ENCODE results near the gene MCEMP1.

The MCEMP1 gene

DNA sequence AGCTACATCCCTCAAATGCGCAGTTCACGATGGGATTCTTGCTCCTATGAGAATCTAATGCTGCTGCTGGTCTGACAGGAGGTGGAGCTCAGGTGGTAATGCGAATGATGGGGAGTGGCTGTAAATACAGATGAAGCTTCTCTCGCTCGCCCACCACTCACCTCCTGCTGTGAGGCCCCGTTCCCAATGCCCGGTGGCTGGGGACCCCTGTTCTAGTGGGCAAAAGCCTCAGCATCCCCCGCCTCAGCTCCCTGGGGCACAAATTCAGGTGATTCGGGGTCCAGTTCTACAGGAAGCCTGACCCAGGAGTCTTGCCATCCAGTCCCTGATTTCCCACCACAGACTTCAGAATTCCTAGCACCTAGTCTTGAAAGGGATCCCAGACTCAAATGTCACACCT, 4.4 kb upstream of the MCEMP1 start:
- DNase-seq = no peak

DNA sequence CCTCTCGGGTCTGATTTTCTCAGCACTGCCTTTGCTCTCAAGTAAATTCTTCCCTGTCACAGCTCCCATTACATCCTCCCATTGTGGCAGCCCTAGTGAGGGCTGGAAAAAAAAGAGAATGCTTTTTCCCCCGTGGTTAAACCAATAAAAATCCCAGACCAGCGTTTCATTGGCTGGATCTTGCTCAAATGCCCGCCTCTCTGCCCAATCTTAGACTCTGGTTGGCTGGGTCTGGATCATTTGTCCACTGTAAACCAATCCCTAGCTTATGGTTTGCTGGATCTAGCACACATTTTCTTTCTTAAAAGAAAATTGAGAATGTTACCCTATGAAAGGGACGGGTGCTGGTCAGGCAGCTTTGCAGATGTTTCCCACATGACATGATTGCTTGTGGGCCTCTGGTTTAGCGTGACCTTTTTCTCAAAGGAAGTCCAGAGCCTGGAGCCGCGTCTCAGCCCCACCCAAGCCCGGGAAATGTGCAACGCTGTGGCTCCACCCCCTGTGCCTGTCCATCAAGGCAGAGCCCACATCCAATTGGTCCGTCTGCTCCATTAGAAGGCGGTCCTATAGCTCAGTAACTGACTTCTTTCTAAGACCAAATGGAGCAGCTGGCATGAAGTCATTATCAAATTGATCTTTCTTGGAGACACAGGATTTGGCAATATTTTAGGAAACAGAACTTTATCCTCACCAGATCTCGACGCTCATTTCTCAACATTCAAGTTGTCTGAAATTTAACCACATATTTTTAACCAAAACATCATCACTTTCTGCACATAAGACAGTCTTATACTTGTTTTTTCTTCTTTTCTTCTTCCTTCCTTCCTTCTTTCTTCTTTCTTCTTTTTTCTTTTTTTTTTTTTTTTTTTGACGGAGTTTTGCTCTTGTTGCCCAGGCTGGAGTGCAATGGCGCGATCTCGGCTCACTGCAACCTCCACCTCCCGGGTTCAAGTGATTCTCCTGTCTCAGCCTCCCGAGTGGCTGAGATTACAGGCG, 2.6 kb upstream of the MCEMP1 start:
- DNase-seq = peak; percentile 26

DNA sequence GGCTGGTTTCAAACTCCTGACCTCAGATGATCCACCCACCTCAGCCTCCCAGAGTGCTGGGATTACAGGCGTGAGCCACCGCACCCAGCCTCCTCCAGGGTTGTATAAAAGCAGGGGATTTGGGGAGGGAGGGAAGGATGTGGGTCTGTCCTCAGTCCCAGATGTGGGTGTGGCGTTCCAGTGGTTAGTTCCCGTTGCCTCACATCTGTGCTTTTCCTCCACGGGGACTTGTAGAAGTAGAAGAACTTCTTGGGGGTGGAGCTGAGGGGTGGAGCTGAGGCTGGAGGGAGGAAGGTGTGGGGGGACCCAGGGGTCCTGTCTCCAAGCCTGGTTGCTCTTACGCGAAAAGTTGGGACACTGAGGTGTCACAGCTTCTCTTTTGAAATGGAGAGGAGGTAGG, 514 bp upstream of the MCEMP1 start:
- DNase-seq = no peak

DNA sequence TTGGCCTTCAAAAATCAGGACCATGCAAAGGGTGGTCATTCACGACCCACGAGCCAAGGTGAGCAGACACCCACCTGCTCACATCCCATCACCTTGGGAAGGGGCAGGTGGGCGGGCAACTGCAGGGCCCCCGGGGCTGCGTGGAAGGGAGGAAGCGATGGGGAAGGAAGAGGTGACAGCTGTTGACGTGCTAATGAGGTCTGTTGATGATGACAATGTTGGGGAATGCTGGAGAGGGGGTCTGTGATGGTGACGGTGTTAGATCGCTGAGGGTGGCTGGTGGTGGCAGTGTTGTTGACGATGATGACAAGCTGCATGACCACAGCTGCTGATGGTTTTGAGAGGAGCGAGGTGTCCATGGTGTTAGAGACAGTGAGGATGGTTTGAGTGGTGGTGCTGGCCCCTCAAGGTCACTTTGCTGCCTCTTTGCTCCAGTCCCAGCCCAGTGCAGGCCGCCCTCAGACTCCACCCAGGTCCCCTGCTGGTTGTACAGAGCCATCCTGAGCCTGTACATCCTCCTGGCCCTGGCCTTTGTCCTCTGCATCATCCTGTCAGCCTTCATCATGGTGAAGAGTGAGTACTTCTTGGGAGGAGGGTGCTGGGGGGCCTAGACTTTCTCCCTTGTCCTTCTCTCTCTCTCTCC, 900 bp downstream of the MCEMP1 start:
- DNase-seq = no peak

DNA sequence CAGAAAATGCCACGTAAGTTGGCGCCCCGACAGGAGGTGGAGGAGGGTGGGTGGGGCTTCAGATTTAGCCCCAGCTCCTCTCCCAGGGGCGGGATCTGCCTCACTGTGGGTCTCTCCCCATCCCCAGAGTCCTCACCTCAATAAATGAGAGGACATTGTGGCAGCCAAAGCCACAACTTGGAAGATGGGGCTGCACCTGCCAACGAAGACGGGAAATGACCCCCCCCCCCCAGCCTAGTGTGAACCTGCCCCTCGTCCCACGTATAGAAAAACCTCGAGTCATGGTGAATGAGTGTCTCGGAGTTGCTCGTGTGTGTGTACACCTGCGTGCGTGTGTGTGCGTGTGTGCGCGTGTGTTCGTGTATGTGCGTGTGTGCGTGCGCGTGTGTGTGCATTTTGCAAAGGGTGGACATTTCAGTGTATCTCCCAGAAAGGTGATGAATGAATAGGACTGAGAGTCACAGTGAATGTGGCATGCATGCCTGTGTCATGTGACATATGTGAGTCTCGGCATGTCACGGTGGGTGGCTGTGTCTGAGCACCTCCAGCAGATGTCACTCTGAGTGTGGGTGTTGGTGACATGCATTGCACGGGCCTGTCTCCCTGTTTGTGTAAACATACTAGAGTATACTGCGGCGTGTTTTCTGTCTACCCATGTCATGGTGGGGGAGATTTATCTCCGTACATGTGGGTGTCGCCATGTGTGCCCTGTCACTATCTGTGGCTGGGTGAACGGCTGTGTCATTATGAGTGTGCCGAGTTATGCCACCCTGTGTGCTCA, 2.3 kb downstream of the MCEMP1 start:
- DNase-seq = no peak

DNA sequence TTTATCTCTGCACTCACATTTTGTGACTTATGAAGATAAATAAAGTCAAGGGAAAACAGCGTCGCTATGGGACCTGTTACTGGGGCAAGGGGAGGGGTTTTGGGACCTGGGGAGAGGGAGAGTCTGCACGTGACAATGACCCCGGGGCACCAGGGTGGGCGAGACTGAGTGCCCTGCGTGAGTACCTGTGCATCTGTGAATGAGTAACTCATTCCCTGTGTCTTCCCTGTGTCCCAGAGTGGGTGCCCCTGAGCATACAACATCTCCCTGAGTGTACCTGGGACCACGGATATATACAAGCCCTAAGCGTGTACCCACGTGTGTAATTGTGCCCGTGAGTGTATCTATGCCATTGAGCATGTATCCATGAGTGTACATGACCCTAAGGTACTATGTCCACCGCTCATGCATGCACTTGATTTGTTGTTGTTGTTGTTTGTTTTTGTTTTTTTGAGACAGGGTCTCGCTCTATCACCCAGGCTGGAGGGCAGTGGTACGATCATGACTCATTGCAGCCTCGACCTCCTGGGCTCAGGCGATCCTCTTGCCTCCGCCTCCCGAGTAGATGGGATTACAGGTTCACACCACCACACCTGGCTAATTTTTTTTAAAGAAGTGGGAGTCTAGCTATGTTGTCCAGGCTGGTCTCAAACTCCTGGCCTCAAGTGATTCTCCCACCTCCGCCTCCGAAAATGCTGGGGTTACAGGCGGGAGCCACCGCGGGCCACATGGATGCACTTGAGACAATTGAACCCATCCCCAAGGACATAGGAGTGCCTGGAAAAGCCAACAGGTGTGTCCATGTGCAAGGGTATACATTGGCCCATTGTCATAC, 3.1 kb downstream of the MCEMP1 start:
- DNase-seq = no peak

DNA sequence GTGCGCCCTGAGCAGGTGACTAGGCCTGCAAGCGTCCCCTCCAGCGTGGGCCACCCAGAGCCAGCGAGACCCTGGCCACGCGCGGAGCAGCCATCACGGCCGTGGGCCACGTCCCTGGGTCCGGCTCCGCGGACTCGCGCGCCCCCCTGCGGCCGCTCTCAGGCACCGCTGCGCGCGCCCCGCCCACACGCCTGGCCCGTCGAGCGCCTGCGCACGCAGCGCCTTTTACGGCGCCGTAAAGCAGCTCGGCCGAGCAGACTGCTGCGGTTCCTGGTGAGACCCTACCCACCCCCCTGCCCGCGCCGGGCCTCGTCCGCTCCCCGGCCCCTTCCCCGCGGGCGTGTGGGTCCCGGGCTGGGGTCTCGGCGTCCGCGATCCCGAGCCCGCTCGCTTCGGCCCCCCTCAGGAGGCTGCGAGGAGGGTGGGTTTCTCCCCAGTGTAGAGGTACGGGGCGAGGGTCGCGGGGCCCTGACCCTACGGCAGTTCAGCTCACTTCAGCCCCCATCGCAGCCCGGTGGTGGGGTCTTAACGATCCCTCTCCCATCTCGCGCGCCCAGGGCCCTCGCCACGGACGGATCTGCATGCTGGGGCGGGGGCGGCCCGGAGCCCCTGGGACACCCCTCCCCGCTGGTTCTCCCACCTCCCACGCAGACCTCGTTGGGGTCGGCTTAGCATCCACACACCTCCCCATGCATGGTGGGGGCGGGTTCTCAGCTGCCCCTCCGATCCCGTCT, 3.9 kb downstream of the MCEMP1 start, which contains the start of gene TRAPPC5:
Gene TRAPPC5 (plus strand): TSS at position 228 of the 734 bp plus-strand sequence. CDS start 1,421 bp downstream, outside the sequence.
- peak; percentile 80 for DNase-seq

DNA sequence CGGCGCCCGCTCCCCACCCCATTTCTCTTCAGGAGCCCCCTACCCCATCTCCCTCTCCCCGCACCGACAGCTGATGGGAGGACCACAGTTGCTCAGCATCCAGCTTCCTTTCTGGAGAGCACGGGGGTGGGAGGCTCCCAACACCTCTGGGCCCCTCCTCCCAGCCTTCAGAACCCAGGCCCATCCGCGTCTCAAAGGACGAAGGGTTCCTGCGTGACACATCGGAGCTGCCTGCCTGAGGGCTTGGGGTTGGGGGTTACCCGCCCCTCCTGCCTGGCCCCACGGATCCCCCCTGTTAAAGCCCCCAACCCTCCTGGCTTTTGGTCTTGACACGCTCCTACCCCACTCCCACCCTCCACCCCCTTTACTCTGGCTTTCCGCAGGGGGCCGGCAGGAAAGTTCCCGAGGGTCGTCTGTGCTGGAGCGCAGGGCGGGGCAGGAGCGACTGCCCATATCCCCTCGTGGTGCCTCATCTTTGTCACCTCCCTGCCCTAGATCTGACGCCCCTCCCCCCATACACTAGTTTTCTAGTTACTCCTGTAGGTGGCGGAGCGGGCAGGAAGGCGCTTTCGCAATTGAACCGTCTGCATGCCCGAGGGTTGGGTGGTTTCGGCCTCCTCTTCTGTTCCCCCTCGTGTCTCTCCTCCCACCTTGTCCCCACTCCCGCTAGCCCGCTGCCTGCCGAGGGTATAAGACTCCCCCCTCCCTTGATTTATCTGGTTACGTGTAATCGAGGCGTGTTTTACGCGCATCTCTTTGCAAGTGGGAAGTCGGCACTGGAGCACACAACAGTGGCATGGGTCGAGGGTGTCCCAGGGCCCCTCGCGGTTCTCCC, 4.7 kb downstream of the MCEMP1 start:
- DNase-seq = peak; percentile 79

DNA sequence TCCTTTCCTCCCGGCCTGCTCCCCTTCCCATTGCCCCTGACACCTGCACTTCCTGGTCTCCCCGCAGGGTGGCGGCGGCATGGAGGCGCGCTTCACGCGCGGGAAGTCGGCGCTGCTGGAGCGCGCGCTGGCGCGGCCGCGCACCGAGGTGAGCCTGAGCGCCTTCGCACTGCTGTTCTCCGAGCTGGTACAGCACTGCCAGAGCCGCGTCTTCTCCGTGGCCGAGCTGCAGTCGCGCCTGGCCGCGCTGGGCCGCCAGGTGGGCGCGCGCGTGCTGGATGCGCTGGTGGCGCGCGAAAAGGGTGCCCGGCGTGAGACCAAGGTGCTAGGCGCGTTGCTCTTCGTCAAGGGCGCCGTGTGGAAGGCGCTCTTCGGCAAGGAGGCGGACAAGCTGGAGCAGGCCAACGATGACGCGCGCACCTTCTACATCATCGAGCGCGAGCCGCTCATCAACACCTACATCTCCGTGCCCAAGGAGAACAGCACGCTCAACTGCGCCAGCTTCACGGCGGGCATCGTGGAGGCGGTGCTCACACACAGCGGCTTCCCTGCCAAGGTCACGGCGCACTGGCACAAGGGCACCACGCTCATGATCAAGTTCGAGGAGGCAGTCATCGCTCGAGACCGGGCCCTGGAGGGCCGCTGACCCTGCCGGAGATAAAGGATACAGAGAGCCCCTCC, 5.4 kb downstream of the MCEMP1 start:
- DNase-seq = peak; percentile 17

DNA sequence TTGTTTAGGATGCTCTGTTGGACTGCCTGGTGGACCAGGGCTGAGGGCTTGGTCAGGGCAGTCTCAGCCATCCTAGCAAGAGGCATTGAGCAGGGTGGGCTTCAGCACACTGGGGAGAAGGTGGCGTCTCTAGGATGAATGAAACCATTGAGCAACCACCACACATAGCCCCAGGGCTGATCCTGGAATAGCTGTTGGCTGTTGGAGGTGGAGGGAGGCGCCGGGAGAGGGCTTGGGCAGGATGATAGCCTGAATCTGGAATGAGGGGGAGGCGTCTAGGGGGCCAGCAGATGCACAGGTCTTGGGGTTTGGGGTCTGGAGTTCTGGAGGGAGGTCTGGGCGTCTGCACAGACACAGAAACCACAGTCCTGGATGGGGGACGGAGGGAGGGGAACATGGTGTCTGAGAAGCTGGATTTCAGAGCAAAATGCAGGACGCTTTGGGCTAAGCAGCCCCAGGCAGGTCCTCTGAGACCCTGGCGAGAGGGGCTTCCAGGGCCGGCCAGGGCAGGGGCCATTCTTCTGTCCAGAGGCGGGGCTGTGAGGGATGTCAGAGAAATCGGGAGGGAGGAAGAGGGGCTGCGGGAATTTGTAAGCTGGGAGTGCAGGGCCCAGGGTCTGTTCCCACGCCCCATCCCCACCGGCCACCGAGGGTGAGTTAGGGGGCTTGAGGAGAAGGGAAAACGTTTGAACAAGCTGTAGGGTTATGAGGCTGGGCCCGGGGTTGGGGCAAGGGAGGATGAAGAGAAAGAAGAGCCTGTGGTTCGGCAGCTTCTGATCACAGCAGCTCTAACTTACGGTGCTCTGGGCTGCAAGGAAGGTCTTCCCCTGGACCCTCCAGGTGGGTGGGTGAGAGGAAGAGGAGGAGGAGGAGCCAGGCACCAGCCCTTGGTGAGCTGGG, 8.9 kb downstream of the MCEMP1 start:
- DNase-seq = no peak

DNA sequence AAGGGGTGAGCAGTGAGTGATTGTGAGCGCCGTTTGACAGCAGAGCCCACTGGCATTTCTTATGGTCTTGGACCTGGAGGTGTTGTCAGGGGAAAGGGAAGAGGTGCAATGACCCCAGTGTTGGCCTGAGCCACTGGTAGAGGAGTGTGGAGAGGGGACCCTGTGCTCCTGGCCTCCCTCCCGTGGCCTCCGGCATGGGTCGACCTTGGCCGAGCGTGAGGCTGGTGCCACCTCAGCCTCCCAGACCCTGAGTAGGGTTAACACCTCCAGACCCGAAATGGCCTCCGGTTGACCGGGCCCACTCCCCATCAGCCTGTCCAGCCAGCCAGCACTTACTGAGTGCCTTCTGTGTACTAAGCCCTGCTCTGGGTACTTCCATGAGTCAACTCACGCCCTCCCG, 10.3 kb downstream of the MCEMP1 start:
- DNase-seq = no peak

DNA sequence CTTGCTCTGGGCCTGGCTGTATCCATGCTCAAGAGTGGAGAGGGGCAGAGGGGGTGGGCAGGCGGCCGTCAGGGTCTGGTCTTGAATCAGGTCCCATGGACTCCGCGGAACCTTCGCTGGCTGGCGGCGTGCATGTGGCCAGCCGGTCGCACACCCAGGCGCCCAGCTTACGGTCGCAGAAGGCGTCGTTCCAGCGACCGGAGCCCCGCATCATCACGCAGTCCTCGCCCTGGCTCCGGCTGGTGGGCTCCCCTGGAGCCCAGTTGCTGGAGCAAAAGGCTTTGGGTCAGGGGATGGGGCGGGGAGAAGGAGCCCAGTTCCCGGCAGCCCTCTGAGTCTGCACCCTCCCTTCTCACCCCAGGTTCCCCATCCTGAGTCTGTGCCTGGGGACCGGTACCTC, 12.3 kb downstream of the MCEMP1 start:
- no peak for DNase-seq

DNA sequence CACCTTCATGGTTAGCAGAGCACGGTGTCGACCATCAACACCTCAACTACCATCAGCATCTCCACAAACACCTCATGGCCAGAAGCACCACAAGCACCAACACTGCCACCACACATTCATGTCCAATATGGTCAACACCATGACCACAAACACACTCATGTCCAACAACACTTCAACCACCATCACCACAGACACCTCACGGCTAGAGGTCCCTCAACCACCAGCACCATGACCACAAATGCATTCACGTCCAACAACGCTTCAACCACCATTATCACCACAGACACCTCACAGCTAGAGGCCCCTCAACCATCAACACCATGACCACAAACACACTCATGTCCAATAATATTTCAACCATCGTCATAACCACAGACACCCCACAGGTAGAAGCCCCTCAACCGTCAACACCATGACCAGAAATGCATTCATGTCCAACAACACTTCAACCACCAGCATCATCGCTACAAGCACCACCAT, 13.9 kb downstream of the MCEMP1 start:
- DNase-seq = no peak

DNA sequence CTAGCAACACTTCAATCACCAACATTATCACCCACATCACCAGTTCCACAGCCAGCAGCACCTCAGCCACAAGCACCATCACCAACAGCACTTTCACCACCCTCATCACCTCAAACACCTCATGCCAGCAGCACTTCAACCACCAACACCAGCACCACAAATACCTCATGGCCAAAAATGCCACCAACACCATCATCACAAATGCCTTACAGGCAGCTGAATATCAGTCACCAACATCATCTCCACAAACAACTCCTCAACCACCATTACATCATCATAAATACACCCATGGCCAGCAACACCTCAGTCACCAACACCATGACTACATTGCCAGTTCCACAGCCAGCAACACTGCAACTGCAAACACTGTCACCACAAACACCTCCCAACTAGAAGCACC, 14.6 kb downstream of the MCEMP1 start:
- no peak for DNase-seq

DNA sequence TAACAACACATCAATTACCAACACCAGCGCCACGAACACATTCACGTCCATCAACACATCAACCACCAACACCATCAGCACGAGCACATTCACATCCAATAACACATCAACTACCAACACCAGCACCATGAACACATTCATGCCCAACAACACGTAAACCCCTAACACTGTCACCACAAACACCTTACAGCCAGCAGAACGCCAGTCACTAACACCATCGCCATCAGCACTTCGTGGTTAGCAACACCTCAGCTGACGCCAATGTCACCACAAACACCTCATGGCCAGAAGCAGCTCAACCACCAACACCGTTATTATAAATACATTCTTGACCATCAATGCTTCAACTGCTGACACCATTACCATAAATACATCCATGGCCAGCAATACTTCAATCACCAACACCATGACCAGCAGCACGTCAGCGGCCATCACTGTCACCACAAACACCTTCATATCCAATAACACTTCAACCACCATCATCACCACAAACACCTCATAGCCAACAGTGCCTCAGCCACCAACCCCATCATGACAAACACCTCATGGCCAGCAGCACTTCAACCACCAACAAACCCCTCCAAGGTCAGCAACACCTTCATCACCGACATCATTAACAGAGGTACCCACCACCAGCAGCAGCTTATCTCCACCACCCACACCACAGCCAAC, 15.7 kb downstream of the MCEMP1 start:
- no peak for DNase-seq

DNA sequence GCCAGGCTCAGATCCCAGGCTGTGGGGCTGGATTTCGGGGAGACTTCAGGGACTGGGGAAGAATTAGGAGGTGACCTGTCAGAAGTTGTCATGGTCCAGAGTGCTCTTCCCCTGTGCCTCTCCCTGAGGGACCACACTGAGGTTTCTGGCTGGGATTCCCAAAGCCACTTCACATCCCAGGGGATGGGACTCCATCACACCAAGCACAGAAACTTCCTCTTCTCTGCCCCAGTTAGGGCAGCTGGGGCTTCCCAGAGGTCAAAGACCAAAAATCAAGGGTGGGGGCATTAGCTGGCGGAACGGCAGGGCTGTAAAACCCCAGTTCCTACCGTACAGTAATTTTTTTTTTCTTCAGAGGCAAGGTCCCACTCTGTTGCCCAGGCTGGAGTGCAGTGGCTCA, 17.6 kb downstream of the MCEMP1 start:
- DNase-seq = no peak

DNA sequence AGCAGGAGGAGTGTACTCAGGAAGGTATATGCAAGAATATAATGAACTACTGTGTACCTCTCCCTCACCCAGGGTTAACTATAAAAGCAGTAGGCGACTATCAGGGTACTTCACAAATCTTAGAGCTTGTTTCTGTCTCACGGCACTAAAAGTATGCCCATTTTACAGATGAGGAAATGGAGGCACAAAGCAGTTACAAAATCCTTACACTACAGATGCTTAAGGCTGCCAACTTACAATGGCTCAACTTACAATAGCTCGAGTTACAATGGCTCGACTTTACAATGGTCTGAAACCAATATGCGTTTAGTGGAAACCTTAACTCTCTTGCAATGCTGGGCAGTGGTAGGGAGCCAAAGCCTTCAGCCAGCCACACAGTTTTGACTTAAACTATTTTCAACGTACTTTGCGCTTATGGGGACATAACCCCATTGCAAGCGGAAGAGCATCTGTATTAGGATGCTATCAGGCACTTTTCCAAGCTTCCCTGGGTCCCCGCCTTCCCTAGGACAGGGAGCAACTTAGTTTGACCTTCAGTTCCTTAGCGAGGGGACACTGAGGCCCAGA, 20.9 kb downstream of the MCEMP1 start:
- no peak for DNase-seq

DNA sequence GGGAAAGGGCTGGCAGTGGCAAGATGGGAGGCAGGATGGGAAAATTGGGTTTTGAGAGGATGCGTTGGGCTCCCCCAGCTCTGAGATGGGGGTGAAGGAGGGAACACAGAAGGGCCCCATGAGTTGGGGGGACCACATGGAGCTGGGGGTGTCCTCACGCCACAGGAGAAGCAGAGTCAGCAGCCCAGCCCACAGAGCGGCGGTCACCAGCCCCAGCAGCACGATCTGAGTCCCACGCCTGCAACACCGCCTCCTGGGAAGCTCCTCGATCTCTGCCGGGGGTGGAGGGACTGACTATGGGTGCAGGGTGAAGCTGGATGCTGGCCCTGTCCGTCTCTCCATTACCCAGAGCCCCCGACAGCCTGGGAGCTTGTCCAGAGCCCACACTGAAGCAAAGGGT, 21.7 kb downstream of the MCEMP1 start:
- DNase-seq = no peak
